Cerebellar cortex (tissue), 1 donor: ENCODE measurements around the gene SPATA45.
A peak's percentile ranks its signal among the peaks of the same experiment; 100 is the strongest.
"Not testable (repeated sequence)": the region's sequence is repeated elsewhere in the genome, so short reads cannot be mapped to it uniquely, and the experiment has no call there.

Experiments used
- DNase-seq: peaks from one replicate; pipeline ENCODE4 v3.0.0-alpha.2; 2015; ENCODE audit warnings: low spot score

Gene SPATA45

DNA sequence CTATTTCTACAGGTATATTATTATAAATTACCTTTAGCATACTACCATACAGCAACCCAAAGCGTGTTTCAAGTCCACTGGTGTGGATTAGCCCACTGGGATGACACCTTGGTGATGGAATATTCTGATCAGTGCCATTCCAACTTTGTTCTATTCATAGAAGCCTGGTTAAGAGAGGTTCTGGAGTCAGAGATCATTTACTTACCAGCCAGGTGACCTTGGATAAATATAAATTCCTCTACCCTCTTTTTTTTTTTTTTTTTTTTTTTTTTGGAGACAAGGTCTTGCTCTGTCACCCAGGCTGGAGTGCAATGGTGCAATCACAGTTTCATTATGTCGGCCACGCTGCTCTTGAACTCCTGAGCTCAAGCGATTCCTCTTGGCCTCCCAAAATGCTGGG lies at the start of gene SPATA45:
TSS of gene SPATA45 (minus strand) at position 101 of the 400 bp plus-strand sequence. CDS start 11,500 bp downstream, outside the sequence.
- DNase-seq, result no peak

- DNase-seq, result no peak
These were observed 44.7 kb upstream of the SPATA45 start for GRCh38 chr1:212892108-212892507.

DNA sequence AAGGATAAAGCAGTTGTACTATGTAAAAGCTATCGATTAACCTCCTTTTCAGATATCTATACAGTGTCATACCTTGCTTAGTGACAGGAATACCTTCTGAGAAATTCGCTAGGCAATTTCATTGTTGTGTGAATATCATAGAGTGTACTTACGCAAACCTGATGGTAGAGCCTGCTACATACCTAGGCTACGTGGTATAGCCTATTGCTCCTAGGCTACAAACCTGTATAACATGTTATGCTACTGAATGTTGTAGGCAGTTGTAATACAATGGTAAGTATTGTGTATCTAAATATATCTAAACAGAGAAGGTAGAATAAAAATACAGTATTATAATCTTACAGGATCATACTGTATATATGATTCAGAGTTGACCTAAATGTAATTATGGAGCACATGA lies 37.1 kb upstream of the SPATA45 start:
- DNase-seq, result no peak

DNA sequence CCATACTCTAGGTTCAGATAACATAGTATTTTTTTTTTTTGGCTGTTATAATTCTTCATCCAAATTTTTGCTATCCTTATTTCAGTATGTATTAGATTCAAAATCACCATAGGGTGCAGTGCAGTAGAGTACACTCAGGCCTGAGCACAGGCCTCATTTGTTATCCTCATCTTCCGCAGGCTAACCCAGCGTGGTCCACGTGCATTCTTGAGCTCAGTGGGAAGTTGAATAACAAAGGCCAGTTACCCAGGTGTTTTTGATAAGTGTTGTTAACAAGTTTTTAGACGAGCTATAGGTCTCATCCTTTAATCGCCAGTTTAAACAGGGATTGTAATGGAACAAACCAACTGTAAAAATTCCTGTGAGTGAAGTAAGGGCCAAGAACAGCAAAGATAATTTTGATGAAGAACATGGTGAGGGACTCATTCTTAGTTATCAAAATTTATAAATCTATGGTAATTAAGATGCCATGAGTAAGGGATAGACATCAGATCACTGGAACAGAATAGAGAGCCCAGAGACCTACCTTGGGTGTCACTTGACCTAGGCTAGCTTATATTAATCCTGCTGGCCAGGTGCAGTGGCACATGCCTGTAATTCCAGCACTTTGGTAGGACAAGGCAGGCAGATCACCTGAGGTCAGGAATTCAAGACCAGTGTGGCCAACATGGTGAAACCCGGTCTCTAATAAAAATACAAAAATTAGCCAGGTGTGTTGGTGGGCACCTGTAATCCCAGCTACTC lies 32.7 kb upstream of the SPATA45 start:
- no peak for DNase-seq

- no peak for DNase-seq
These were observed 31.0 kb upstream of the SPATA45 start for GRCh38 chr1:212878418-212878817.

- DNase-seq, result no peak
These were observed 26.1 kb upstream of the SPATA45 start for GRCh38 chr1:212873518-212873917.

DNA sequence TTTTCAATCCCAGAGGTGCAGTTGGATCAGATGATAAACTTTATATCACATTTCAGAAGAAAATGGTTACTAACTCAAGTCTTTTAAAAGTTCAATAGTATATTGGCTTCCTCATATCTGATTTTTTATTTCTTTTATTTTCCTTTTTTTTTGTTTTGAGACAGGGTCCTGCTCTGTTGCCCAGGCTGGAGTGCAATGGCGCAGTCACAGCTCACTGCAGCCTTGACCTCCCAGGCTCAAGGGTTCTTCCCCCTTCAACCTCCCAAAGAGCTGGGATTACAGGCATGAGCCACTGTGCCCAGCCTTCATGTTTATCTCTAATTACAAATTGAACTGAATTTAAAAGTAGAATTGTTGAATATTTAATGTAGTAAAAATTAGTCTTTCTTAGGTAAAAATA lies 24.5 kb upstream of the SPATA45 start:
- DNase-seq, result no peak

DNA sequence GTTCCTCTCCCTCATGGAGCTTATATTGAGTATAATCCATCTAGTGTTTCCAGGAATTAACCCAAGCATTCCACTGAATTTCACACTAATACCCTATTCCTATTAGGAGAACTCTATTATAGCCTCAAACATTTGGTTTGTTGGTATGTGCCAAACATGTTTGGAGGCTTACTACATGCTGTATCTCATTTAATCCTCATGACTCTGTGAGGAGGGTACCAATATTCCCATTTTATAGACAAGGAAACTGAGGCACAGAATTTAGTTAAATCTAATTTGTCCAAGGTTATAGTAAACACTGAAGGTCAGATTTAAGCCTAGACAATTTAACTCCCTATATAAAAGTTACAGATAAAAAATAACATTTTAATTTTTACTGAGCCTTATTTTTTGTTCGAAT lies 19.7 kb upstream of the SPATA45 start:
- DNase-seq, result no peak

DNA sequence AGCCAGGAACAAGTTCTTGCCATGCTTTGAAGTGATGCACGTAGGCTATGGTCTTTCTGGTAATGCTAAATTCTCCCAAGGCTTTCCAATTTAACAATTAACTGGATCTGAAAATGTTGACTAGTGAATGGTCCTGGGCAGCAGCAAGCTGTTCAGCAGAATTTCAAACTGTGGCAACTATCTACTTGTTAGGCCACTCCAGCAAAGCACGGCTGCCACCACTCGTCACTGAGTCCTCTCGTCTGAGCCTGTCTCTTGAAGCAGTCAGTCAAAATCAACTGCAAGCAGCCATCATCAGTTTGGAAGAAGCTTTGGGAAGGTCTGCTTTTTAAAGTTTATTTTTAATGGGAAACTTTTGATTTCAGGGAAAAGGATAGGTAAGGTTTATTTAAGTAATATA lies 16.8 kb upstream of the SPATA45 start:
- DNase-seq, result peak; percentile 46

GRCh38 chr1:212863345-212863744 lies 15.9 kb upstream of the SPATA45 start:
- DNase-seq, result not testable (repeated sequence)

- no peak for DNase-seq
These were observed 14.8 kb upstream of the SPATA45 start for GRCh38 chr1:212862111-212862690.

DNA sequence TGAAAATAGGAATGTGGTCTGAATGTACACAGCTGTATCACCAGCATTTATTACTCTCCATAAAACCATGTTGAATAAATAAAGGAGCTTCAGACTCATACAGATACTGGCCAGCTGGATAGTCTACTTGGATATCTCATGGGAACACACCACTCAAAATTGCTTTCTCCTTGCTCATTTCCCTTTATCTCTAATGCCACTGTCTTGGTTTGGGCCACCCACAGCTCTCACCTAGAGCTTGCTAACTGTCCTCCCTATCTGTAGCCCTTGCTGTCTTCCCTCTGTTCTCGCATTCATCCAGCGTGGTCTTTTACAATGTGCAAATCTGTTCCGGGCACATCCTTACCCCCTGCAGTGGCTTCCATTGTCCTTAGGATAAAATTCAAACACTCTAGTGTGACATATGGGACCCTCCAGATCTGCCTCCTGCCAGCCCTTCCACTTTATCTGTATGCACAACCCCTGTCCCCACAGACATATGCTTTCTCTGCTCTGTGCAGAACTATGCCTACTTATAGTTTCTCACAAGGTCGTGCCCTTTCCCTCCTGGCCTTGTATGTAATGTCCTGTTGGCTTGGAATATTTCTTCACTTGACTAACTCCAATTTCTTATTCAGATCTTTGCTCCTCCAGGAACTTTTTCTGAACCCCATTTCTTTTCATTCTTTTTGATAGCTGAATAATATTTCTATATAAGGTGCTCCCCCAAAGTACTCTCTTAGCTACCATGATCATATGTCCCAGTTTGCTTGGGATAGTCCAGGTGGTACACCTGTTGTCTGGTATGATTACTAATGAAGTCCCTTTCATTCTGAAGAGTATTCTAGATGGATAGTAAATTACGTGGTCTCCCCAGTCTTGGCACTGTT lies 13.5 kb upstream of the SPATA45 start:
- peak; percentile 9 for DNase-seq

GRCh38 chr1:212858461-212859265 lies 11.2 kb upstream of the SPATA45 start:
- DNase-seq, result peak; percentile 56

- DNase-seq, result peak; percentile 96
These were observed 10.6 kb upstream of the SPATA45 start, which contains the start of gene FLVCR1 for GRCh38 chr1:212857992-212858460. FLVCR1 (plus strand) TSS chr1:212858275; CDS start chr1:212858453, 178 bp downstream.

DNA sequence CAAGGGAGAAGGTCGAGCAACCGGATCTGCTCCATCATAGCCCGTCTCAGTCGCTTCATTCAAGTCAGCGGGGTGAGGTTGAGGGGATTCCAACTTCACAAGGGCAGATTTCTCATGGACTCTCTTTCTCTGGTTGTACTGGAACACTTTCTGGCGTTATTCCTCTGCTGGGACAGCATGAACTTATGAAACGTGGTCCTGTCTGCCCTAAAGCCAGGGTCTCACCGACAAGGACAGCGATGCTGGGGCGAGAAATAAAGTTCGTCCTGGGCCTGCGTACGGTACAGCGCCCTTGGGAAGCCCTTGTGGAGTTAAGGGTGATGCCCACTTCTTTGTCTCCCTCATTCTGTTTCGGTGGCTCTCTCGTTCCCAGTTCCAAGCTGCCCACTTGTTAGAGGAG lies 9.3 kb upstream of the SPATA45 start:
- DNase-seq, result no peak

- no peak for DNase-seq
These were observed 6.2 kb upstream of the SPATA45 start for GRCh38 chr1:212853658-212854057.

DNA sequence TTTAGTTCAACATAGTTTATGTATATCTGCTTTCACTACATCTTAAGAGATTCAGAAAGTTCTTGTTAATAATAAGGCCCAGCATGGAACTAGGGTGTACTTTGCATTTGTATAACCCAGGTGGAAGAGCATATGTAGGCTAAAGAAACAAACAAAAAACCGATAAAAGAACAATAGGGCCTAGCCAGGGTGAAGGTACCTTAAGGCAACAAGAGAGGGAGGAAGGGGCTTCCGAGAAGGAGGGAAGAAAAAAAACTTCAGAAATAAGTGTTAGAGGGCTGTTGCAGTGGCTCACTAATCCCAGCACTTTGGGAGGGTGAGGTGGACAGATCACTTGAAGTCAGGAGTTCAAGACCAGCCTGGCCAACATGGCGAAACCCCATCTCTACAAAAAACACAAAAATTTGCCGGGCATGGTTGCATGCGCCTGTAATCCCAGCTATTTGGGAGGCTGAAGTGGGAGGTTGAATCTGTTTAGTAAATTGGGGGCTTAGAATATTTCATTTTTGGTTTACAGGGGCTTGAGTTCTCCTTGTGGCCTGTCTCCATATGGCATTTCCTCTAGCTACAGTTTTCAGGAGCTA lies 4.7 kb upstream of the SPATA45 start:
- DNase-seq, result no peak

DNA sequence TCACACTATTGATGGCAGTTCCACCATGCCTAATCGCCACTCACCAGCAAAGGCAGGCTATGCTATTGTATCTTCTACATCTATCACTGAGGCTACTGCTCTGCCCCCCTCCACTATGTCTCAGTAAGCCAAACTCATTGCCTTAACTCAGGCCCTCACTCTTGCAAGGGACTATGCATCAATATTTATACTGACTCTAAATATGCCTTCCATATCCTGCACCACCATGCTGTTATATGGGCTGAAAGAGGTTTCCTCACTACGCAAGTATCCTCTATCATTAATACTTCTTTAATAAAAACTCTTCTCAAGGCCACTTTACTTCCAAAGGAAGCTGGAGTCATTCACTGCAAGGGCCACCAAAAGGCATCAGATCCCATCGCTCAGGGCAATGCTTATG lies 2.9 kb downstream of the SPATA45 start:
- not testable (repeated sequence) for DNase-seq

DNA sequence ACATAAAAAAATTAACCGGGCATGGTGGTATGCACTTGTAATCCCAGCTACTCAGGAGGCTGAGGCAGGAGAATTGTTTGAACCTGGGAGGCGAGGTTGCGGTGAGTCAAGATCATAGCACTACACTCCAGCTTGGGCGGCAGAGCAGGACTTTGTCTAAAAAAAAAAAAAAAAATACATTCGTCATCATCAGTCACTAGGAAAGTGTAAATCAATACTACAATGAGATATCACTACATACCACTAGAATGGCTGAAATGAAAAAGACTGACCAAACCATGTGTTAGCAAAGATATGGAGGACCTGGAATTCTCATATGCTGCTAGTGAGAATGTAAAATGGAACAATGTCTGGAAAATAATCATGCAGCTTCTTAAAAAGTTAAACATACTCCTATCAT lies 9.3 kb downstream of the SPATA45 start:
- DNase-seq, result no peak

GRCh38 chr1:212833211-212834207 lies 13.9 kb downstream of the SPATA45 start:
- not testable (repeated sequence) for DNase-seq
